Heart left ventricle (tissue), 16 donors: Measurements from ENCODE around the gene DCAF8. TPM values are rescaled to one million over a fixed set of nuclear protein-coding genes. Genes with fewer than 3 reads are reported as not detected.

Source experiments
- ATAC-seq, 4 donors: fragments of 200-7000 bp; cut with Tn5 transposase; one replicate each; pipeline ENCODE4 v1.9.1; 2020 to 2022; ENCODE audit warnings: moderate library complexity in 4 of 4, mild to moderate bottlenecking in 3 of 4, moderate number of reproducible peaks in 1 of 4
- DNase-seq, 5 donors: peaks; one replicate each; pipeline ENCODE4 v3.0.0-alpha.2; 2020
- H3K27ac ChIP-seq, 12 donors: fragments of 200-600 bp; sonication (generic) in 4 of 12; one replicate each; pipeline versions ENCODE4 v1.5.0 to v1.8.0; 2016 to 2022; ENCODE audit warnings: mild to moderate bottlenecking in 2 of 12
- H3K27me3 ChIP-seq, 9 donors: fragments of 200-600 bp; sonication (generic) in 2 of 9; one replicate each; pipeline versions ENCODE4 v1.5.1 to v1.8.0; 2016 to 2022; ENCODE audit warnings: mild to moderate bottlenecking in 3 of 9
- H3K36me3 ChIP-seq, 9 donors: fragments of 200-600 bp; sonication (generic) in 2 of 9; one replicate each; pipeline versions ENCODE4 v1.5.0 to v1.8.0; 2018 to 2022; ENCODE audit warnings: mild to moderate bottlenecking in 2 of 9
- H3K4me1 ChIP-seq, 12 donors: fragments of 200-600 bp; sonication (generic) in 4 of 12; one replicate each; pipeline versions ENCODE4 v1.5.0 to v1.8.0; 2016 to 2022; ENCODE audit warnings: mild to moderate bottlenecking in 3 of 12
- H3K4me3 ChIP-seq, 12 donors: fragments of 200-600 bp; sonication (generic) in 4 of 12; one replicate each; pipeline versions ENCODE4 v1.5.0 to v1.8.0; 2017 to 2022; ENCODE audit warnings: mild to moderate bottlenecking in 9 of 12, moderate library complexity in 4 of 12
- H3K9me3 ChIP-seq, 12 donors: fragments of 200-600 bp; sonication (generic) in 4 of 12; one replicate each; pipeline versions ENCODE4 v1.5.0 to v1.8.0; 2016 to 2022; ENCODE audit warnings: mild to moderate bottlenecking in 1 of 12
- CTCF ChIP-seq, 12 donors: fragments of 200-600 bp; sonication (generic) in 4 of 12; IDR thresholded peaks; one replicate each; pipeline versions ENCODE4 v1.5.0 to v1.8.0; 2018 to 2022; ENCODE audit warnings: antibody characterized with exemption in 12 of 12, mild to moderate bottlenecking in 5 of 12
- POLR2A ChIP-seq, 2 donors: fragments of 450-650 bp; IDR thresholded peaks; one replicate each; pipeline ENCODE4 v1.6.1; 2017; ENCODE audit warnings: antibody characterized with exemption in 2 of 2, mild to moderate bottlenecking in 2 of 2, moderate library complexity in 2 of 2
- WGBS, 4 donors: extraction: QIAGEN DNeasy Blood & Tissue Kit in 2 of 4; methylation state at CpG; one replicate each; pipeline versions ENCODE4 v1.1.5 to v1.1.7; 2013 to 2018; 5-methylcytosine and 5-hydroxymethylcytosine counted together
- intact Hi-C, 10 donors: fragments of 100-400 bp; cut with DNase I; formaldehyde crosslinking; loops; one replicate each; pipeline versions ENCODE4 v1.11.1 to v1.14.2; 2022
- polyA plus RNA-seq, 2 donors: library from polyadenylated mRNA; stranded (reverse); fragments of 200-250 nt; gene quantifications; one replicate each; pipeline ENCODE4 v1.2.3, GENCODE V29; 2013
- total RNA-seq, 9 donors: library from RNA; depleted of rRNA in 2 of 9; stranded (reverse); fragments of >200 nt in 2 of 9; fragmentation: NEBNext Ultra II Directional in 3 of 9; extraction: Animal tissue kit (Norgen Biotek cat#: 25700) in 3 of 9; gene quantifications; one replicate each; pipeline versions ENCODE4 v1.1.0 to v1.2.4, GENCODE V29; 2016 to 2023
- donor health status: ischemic (EF 13 %, LVEDD 7.1; RV severe dilation, severe dysfunction).
- donor health status: healthy with polysubstance abuse.
- donor health status: DM: no; HTN: yes; CAD: no.
- donor health status: DM: no; HTN: no; CAD: no.
- donor health status: ischemic (EF 25% LVEDD 6.9; RV normal size, moderate dysfunction).
- donor health status: ischemic (EF 25% LVEDD 5.7; RV mildly dilated, moderate dysfunction).
- donor health status: healthy.
- donor health status: DM: yes; HTN: yes; CAD: no.
- donor health status: ischemic (EF 35%, LVEDD 5.7; RV mildly dilated, moderate dysfunction).
- donor health status: nonischemic (EF 11% LVEDD 7.7; RV severe dilation, severe dysfunction).
- donor health status: DM: yes; HTN: yes; CAD: no.
- donor health status: PGD.
- donor health status: ischemic (EF 29% LVEDD 5.4; RV normal size, mild dysfunction).
- donor health status: nonischemic (EF 23%, LVEDD 6.1; RV moderate dilation, normal function).

The DCAF8 gene
- total and polyA plus RNA-seq, 11 donors = 78.4 to 161 (median 128) TPM

GRCh38 chr1:160214481-160215140 is 47.7 kb downstream of the DCAF8 start:
- WGBS, 4 donors = 77 to 85% (median 84%) methylated on average over 3 of the region's 3 CpGs
- Histone ChIP-seq H3K9me3 (no peaks in the 10 kb centered on the region), H3K4me1 (peaks cover 3 to 61% (median 41%) of the 10 kb centered on the region in 12 donors), H3K4me3 (no peak overlapping the region), H3K27me3 (no peaks in the 10 kb centered on the region), H3K27ac (no peak overlapping the region), H3K36me3 (peaks cover 0 to 99% (median 85%) of the 10 kb centered on the region in 9 donors)
- TF ChIP-seq CTCF (IDR thresholded peaks at IDR 0.05) = no peak
- no peak for TF ChIP-seq POLR2A (IDR thresholded peaks at IDR 0.05)
- intact Hi-C loops = loop anchor here in 3 of 10 donors (5.0 kb wide), 3 partner anchors 33 to 78 kb away; no protein-coding TSS in a partner anchor
- ATAC-seq (no peak), DNase-seq (no peak)

- DNase-seq = no peak
- no peaks in the 10 kb centered on the region for H3K9me3 ChIP-seq
- TF ChIP-seq CTCF (IDR thresholded peaks at IDR 0.05) (no peak), POLR2A (IDR thresholded peaks at IDR 0.05) (no peak)
- intact Hi-C loops = loop anchor here in 1 of 10 donors (5.0 kb wide), 1 partner anchor 36 kb away; no protein-coding TSS in a partner anchor
- no peaks in the 10 kb centered on the region for H3K27me3 ChIP-seq
- H3K27ac ChIP-seq = peak overlapping the region in 5 of 12 donors; percentile 89 to 98 (median 93)
- H3K4me1 ChIP-seq = peaks cover 16 to 61% (median 49%) of the 10 kb centered on the region in 12 donors
- WGBS, 4 donors = 75 to 80% (median 78%) methylated on average over 10 of the region's 10 CpGs
- no peak overlapping the region for H3K4me3 ChIP-seq
- ATAC-seq = no peak
- H3K36me3 ChIP-seq = peaks cover 0 to 93% (median 55%) of the 10 kb centered on the region in 9 donors
Observed at GRCh38 chr1:160211046-160211790, 51.1 kb downstream of the DCAF8 start.

- TF ChIP-seq CTCF (IDR thresholded peaks at IDR 0.05) (no peak), POLR2A (IDR thresholded peaks at IDR 0.05) (no peak)
- no peak for ATAC-seq
- peak overlapping the region in 11 of 12 donors; percentile 4 to 98 (median 89) for H3K27ac ChIP-seq
- no peaks in the 10 kb centered on the region for H3K9me3 ChIP-seq
- intact Hi-C loops = loop anchor here in 1 of 10 donors (5.0 kb wide), 1 partner anchor 37 kb away; no protein-coding TSS in a partner anchor
- H3K4me3 ChIP-seq = no peak overlapping the region
- peaks cover 18 to 62% (median 52%) of the 10 kb centered on the region in 12 donors for H3K4me1 ChIP-seq
- H3K36me3 ChIP-seq = peaks cover 0 to 86% (median 49%) of the 10 kb centered on the region in 9 donors
- 41 to 51% (median 45%) methylated on average over 5 of the region's 5 CpGs for WGBS, 4 donors
- H3K27me3 ChIP-seq = no peaks in the 10 kb centered on the region
- no peak for DNase-seq
Observed at GRCh38 chr1:160210561-160210960, 51.8 kb downstream of the DCAF8 start.
